22Rv1 (cell line): Measurements from ENCODE around the gene OCRL.

Experiments used
- ZFX ChIP-seq: fragments of 450-650 bp; IDR thresholded peaks from 2 replicates; pipeline ENCODE4 v1.6.1; 2017; ENCODE audit warnings: antibody characterized with exemption, borderline replicate concordance
- TF ChIP-seq, protein P1 (sequence below): fragments of 450-650 bp; IDR thresholded peaks from 2 replicates; pipeline ENCODE4 v1.5.1; 2017; ENCODE audit warnings: mild to moderate bottlenecking

DNA sequence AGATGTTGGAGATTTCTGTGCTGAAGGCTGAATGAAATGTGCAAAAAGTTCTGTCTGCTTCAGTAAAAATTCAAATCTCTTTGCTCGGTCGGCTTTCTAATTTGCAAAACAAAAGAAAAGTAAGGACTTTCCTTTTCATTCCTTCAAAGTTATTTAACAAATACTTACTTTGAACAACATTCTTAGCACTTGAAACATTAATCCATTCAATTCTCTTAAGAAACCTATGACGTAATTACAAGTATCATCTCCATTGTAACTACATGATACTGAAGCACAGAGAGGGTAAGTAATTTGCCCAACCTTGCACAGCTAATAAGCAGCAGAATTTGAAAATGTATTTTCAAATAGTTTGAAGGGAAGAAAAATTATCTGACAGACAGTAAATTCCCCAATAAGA, 23.7 kb upstream of the OCRL start:
- TF ChIP-seq, protein P1, sequence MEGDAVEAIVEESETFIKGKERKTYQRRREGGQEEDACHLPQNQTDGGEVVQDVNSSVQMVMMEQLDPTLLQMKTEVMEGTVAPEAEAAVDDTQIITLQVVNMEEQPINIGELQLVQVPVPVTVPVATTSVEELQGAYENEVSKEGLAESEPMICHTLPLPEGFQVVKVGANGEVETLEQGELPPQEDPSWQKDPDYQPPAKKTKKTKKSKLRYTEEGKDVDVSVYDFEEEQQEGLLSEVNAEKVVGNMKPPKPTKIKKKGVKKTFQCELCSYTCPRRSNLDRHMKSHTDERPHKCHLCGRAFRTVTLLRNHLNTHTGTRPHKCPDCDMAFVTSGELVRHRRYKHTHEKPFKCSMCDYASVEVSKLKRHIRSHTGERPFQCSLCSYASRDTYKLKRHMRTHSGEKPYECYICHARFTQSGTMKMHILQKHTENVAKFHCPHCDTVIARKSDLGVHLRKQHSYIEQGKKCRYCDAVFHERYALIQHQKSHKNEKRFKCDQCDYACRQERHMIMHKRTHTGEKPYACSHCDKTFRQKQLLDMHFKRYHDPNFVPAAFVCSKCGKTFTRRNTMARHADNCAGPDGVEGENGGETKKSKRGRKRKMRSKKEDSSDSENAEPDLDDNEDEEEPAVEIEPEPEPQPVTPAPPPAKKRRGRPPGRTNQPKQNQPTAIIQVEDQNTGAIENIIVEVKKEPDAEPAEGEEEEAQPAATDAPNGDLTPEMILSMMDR: no peak
- no peak for TF ChIP-seq ZFX
